Suprapubic skin (tissue), 4 donors: ENCODE results near the gene SOX13. TPM values are rescaled to one million over a fixed set of nuclear protein-coding genes. Genes with fewer than 3 reads are reported as not detected.
A peak's percentile ranks its signal among the peaks of the same experiment; 100 is the strongest.

Experiments used
- DNase-seq, 2 donors: peaks; one replicate each; pipeline ENCODE4 v3.0.0-alpha.2; 2019; ENCODE audit warnings: low spot score in 2 of 2
- H3K27ac ChIP-seq: fragments of 200-600 bp; sonication (generic); one replicate; pipeline ENCODE4 v1.5.1; 2019
- H3K27me3 ChIP-seq: fragments of 200-600 bp; sonication (generic); one replicate; pipeline ENCODE4 v1.5.1; 2019
- H3K36me3 ChIP-seq: fragments of 200-600 bp; sonication (generic); one replicate; pipeline ENCODE4 v1.5.1; 2019
- H3K4me1 ChIP-seq: fragments of 200-600 bp; sonication (generic); one replicate; pipeline ENCODE4 v1.5.1; 2019
- H3K4me3 ChIP-seq: fragments of 200-600 bp; sonication (generic); one replicate; pipeline ENCODE4 v1.5.1; 2019; ENCODE audit warnings: mild to moderate bottlenecking
- H3K9me3 ChIP-seq: fragments of 200-600 bp; sonication (generic); one replicate; pipeline ENCODE4 v1.5.1; 2019
- CTCF ChIP-seq, 2 donors: fragments of 200-600 bp in 1 of 2; fragments of 450-650 bp in 1 of 2; sonication (generic) in 1 of 2; IDR thresholded peaks; one replicate each; pipeline ENCODE4 v1.5.1; 2016 to 2019; ENCODE audit warnings: antibody characterized with exemption in 2 of 2, mild to moderate bottlenecking in 1 of 2, moderate library complexity in 1 of 2
- EP300 ChIP-seq: sonication (generic); formaldehyde crosslinking; IDR thresholded peaks from one replicate; pipeline ENCODE4 v1.6.1; 2017; ENCODE audit warnings: antibody characterized with exemption
- POLR2A ChIP-seq, 2 donors: fragments of 450-650 bp; IDR thresholded peaks; one replicate each; pipeline ENCODE4 v1.6.1; 2017; ENCODE audit warnings: antibody characterized with exemption in 2 of 2, mild to moderate bottlenecking in 2 of 2, moderate library complexity in 2 of 2
- POLR2AphosphoS5 ChIP-seq, 3 donors: sonication (generic); formaldehyde crosslinking; IDR thresholded peaks; one replicate each; pipeline ENCODE4 v1.6.1; 2017; ENCODE audit warnings: antibody characterized with exemption in 3 of 3
- WGBS: methylation state at CpG from one replicate; pipeline ENCODE4 v1.1.5; 2018; 5-methylcytosine and 5-hydroxymethylcytosine counted together
- total RNA-seq, 4 donors: library from RNA; depleted of rRNA; stranded (reverse); fragments of >200 nt; gene quantifications; one replicate each; pipeline ENCODE4 v1.1.0, GENCODE V29; 2016

Gene SOX13
- total RNA-seq, 4 donors from 2014 or later = 10.1 to 20.6 (median 15.6) TPM

- no peaks in the 10 kb centered on the region for H3K9me3 ChIP-seq
- H3K36me3 ChIP-seq = peaks cover 19% of the 10 kb centered on the region
- H3K4me1 ChIP-seq = peaks cover 34% of the 10 kb centered on the region
- H3K27ac ChIP-seq = no peak overlapping the region
- TF ChIP-seq CTCF (IDR thresholded peaks at IDR 0.05) = no peak
- TF ChIP-seq POLR2AphosphoS5 (IDR thresholded peaks at IDR 0.05) = no peak
- TF ChIP-seq EP300 = no peak
- TF ChIP-seq POLR2A (IDR thresholded peaks at IDR 0.05) = no peak
- no peaks in the 10 kb centered on the region for H3K27me3 ChIP-seq
- DNase-seq = no peak
- WGBS = 90% methylated on average over 6 of the region's 6 CpGs
- no peak overlapping the region for H3K4me3 ChIP-seq
Observed at GRCh38 chr1:204146309-204146708, 73.4 kb downstream of the SOX13 start.

- Histone ChIP-seq H3K4me1 (peaks cover 37% of the 10 kb centered on the region), H3K27ac (no peak overlapping the region), H3K27me3 (no peaks in the 10 kb centered on the region), H3K4me3 (no peak overlapping the region), H3K9me3 (no peaks in the 10 kb centered on the region), H3K36me3 (peaks cover 15% of the 10 kb centered on the region)
- TF ChIP-seq POLR2AphosphoS5 (IDR thresholded peaks at IDR 0.05) (no peak), CTCF (IDR thresholded peaks at IDR 0.05) (no peak), EP300 (no peak), POLR2A (IDR thresholded peaks at IDR 0.05) (no peak)
- DNase-seq = no peak
- WGBS = 94% methylated on average over 7 of the region's 7 CpGs
Observed at GRCh38 chr1:204146965-204147364, 74.0 kb downstream of the SOX13 start.

GRCh38 chr1:204147406-204148383, 74.8 kb downstream of the SOX13 start:
- WGBS = 86% methylated on average over 13 of the region's 13 CpGs
- DNase-seq = no peak
- Histone ChIP-seq H3K9me3 (no peaks in the 10 kb centered on the region), H3K36me3 (peaks cover 12% of the 10 kb centered on the region), H3K4me3 (no peak overlapping the region), H3K27me3 (no peaks in the 10 kb centered on the region), H3K27ac (no peak overlapping the region), H3K4me1 (peaks cover 44% of the 10 kb centered on the region)
- no peak for TF ChIP-seq CTCF (IDR thresholded peaks at IDR 0.05)

- TF ChIP-seq POLR2A (IDR thresholded peaks at IDR 0.05) = no peak
- no peak for TF ChIP-seq EP300
- no peak for TF ChIP-seq CTCF (IDR thresholded peaks at IDR 0.05)
- no peak for TF ChIP-seq POLR2AphosphoS5 (IDR thresholded peaks at IDR 0.05)
Observed at GRCh38 chr1:204149107-204149506, 76.2 kb downstream of the SOX13 start.

More at GRCh38 chr1:204149107-204149506, 76.2 kb downstream of the SOX13 start:
- Histone ChIP-seq H3K4me3 (no peak overlapping the region), H3K36me3 (peaks cover 9% of the 10 kb centered on the region), H3K9me3 (no peaks in the 10 kb centered on the region), H3K27me3 (no peaks in the 10 kb centered on the region), H3K4me1 (peaks cover 51% of the 10 kb centered on the region), H3K27ac (peak overlapping the region; percentile 91)
- no peak for DNase-seq
- 75% methylated on average over 1 of the region's 2 CpGs for WGBS
